Ammon's horn (tissue), 1 donor: ENCODE data around the gene PODNL1.
"Not testable (repeated sequence)": the region's sequence is repeated elsewhere in the genome, so short reads cannot be mapped to it uniquely, and the experiment has no call there.

Experiments used
- DNase-seq: peaks from one replicate; pipeline ENCODE4 v3.0.0-alpha.2; 2016; ENCODE audit warnings: low spot score

The PODNL1 gene

DNA sequence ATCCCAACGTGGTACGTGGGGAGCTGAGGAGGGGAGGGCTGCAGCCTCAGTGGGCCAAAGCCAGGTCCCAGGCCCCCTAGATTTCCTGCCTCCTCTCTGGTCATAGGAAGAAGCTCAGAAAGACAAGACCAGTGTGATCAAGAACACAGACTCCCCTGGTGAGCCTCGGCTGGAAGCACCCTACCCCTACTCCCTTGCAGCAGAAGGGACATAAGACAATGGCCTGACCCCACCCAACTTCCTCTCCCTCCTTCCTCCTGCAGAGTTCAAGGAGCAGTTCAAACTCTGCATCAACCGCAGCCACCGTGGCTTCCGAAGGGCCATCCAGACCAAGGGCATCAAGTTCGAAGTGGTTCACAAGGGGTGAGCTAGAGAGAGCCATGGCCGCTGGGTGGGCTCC is 11.5 kb downstream of the PODNL1 start:
- DNase-seq = no peak

DNA sequence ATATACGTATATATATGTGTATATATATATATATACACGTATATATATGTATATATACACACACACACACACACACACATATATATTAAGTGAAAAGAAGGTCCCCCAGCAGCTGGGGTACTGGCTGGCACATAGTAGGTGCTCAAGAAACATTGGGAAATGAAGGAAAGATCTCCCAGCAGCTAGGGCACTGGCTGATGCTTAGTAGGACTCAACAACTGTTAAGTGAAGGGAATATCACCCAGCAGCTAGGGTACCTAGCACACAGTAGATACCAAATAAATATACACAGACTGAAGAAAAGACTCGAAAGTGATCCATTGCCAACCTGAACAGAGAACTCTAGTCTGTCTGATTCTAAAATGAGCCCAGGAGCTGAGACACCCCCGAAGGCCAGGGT is 12.2 kb downstream of the PODNL1 start:
- DNase-seq = no peak

DNA sequence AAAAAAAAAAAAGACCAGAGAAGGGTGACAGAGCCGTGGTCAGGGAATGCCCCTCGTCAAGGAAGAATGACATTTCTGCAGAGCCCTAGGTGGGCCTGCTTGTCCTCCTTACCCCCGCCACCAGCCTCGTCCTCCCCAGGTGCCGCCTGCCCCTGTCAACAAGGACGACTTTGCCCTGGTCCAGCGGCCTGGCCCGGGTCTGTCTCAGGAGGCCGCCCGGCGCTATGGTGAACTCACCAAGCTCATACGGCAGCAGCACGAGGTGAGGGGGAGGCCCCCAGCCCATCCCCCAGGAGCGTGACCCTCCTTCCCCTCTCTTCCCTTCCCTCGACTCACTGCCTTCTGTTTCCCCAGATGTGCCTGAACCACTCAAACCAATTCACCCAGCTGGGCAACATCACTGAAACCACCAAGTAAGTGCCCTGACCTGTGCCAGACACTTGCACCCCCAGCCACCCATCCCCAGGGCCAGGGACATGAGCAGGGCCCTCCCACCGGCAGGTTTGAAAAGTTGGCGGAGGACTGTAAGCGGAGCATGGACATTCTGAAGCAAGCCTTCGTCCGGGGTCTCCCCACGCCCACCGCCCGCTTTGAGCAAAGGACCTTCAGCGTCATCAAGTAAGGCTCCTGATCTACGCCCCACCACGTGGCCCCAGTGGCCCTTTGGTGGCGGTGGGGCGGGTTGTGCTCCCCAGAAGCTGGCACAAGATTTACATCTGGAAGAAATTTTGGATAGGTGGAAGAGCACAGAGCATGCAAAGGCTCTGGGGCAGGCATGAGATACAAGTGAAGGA is 14.8 kb downstream of the PODNL1 start:
- DNase-seq = no peak

- DNase-seq = not testable (repeated sequence)
Measured at GRCh38 chr19:13922118-13922517, 16.1 kb downstream of the PODNL1 start.

- peak; percentile 53 for DNase-seq
Measured at GRCh38 chr19:13920940-13921747, 17.1 kb downstream of the PODNL1 start.

GRCh38 chr19:13920524-13920923 is 17.7 kb downstream of the PODNL1 start:
- DNase-seq = no peak

DNA sequence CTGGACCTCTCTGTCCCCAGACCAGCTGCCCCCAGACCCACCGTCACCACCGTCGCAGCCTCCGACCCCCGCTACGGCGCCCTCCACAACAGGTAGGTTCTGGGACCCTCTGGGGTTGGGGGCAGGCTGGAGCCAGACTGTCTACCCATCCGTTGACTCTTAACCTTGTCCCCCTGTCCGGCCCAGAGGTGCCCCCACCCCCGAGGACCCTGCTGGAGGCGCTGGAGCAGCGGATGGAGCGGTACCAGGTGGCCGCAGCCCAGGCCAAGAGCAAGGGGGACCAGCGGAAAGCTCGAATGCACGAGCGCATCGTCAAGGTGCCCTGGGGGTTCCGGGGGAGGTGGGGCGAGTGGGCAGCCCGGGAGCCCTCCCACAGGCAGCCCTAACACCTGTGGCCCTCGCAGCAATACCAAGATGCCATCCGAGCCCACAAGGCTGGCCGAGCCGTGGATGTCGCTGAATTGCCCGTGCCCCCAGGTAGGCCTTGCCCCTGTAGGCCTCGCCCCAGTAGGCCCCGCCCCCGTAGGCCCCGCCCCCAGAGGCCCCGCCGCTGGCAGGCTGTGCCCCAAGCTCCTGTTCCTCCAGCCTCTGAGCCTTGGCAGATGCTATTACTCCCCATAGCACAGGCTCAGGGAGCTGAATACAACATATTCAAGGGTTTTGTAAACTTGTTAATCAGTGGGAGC is 19.3 kb downstream of the PODNL1 start:
- DNase-seq = no peak

- DNase-seq = no peak
Measured at GRCh38 chr19:13917888-13918406, 20.3 kb downstream of the PODNL1 start.

DNA sequence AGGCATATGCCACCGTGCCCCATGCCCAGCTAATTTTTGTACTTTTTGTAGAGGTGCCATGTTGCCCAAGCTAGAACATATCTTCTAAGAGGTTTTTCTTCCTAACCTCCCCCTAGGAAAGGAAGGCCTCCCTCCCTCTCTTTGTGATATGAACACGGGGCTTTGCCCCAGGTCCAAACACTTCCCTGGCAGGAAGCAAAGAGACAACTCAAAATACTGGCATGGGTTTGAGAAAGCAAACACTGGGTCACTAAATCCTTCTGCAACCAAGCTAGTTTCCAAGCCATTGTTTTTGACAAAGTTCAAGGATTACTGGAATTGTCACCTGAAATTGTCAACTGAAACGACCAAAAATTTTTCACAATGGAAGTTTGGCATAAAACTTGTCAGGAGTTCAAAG is 23.4 kb downstream of the PODNL1 start:
- DNase-seq = no peak

- DNase-seq = no peak
Measured at GRCh38 chr19:13913352-13913751, 24.9 kb downstream of the PODNL1 start.

- no peak for DNase-seq
Measured at GRCh38 chr19:13909430-13909829, 28.8 kb downstream of the PODNL1 start.

DNA sequence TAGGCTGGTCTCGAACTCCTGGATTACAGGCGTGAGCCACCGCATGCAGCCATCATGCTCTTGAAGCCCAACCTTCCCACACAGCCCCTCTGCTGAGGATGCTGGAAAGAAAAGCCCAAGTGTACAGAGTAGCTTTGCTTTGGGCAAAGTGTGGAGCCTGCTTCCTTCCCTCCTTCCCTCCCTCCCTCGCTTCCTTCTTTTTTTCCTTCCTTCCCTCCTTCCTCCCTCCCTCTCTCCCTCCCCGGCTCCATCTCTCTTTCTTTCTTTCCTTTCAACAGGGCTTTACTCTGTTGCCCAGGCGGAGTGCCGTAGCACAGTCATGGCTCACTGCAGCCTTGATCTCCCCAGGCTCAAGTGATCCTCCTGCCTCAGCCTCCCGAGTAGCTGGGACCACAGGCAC is 29.5 kb downstream of the PODNL1 start:
- DNase-seq = no peak

DNA sequence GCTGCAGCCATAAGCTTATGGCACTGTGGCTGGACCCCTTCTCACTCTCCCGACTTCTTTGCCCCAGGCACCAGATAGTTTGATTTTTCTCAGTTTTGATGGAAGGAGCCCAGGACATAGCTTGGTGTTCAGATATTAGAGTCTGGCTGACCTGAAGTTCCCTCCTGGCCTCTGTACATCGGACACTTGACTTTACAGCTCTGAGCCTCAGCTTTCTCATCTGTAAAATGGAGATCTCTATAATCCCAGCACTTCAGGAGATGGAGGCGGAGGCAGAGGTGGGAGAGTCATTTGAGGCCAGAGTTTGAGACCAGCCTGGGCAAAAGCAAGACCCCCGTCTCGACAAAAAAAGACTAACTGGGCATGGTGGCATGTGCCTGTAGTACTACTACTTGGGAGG is 31.3 kb downstream of the PODNL1 start:
- DNase-seq = no peak

DNA sequence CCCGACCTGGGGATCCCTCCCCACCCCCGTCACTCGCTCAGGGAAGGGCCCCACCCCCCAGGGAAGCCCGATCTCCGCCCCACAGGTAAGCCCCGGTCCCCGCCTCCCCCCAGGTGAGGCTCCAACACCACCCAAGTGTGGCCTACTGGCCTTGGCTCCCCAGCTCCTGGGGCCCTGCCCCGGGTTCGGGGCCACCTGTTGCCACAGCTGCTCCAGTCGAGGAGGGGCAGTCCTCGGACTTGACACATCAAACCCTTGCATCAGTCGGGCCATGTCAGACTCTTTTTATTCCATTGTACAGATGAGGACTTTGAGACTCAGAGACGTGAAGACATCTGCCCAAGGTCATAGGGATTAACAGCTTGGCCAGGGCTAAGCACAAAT is 31.7 kb downstream of the PODNL1 start:
- no peak for DNase-seq

DNA sequence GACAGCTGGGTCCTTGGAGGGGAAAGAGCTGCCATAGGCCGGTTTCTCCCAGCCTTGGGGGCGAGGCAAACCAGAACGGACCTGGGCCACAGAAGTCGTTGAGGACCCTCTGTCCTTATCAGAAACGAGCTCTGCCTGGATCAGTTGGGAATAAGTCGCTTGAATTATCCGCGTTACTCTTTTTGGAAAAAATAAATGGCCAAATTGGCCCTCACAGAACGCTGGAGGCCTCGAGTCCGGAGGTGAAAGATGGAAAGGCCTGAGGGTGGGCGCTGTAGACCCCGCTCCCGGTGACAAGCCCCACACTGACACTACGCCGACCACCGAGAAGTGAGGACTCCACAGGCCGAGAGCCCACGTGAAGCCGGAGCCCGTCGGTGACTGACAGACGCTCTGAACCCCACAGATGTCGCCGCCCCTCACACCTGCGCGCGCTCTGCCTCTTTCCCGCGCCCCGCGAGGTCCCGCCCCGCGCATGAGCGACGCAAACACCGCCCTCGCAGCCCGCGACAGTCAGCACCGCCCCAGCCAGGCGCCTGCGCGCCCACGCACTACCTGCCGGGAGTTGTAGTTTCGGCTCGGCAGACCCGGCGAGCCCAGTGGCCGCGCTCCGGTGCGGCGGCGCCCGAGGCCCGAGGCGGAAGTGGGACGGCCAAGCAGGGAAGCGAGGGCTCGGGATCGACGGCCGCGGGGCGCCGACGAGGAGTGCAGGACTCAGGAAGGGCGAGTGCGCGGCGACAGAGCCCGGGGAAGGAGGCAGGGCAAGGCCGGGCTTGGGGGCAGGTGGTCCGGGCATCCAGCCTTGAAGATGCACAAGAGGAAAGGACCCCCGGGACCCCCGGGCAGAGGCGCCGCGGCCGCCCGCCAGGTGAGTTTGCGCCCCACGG is 32.3 kb downstream of the PODNL1 start, which contains the start of the genes BRME1 and CC2D1A:
Gene BRME1 (minus strand): TSS at position 484 of the 887 bp plus-strand sequence. CDS start 1,225 bp downstream, outside the sequence.
Gene CC2D1A (plus strand): TSS at position 568 of the 887 bp plus-strand sequence. CDS start 241 bp downstream, at position 809.
- peak; percentile 95 for DNase-seq

- no peak for DNase-seq
Measured at GRCh38 chr19:13902993-13903555, 35.1 kb downstream of the PODNL1 start.

- no peak for DNase-seq
Measured at GRCh38 chr19:13899912-13900584, 38.2 kb downstream of the PODNL1 start.

DNA sequence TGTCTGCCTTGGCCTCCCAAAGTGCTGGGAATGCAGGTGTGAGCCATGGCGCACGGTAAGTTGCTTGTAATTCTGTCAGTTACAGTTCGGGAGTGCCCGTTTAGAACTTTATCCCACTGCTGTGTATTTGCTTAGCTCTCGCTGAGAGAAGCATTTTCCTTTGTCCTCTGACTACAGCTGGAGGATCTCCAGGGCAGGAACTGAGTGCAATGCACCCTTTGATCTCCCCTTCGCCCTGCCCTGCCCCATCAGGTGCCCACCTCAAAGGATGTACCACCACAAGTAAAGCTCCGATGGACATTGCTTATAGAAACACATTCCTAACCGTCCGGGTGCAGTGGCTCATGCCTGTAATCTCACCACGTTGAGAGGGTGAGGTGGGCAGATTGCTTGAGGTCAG is 38.8 kb downstream of the PODNL1 start:
- no peak for DNase-seq

DNA sequence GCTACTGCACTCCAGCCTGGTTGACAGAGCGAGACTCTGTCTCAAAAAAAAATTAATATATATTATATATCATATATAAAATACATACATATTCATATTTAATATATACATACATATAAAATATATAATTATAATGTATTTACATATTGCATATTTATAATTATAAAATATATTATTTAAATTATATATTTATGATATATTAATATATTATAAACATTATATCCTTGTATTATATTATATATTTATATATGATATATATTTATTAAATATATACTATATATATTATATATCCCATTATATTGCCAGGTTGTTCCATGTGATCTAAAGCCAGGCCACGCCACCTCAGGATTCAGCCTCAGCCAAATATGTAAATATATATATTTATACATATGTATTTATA is 42.0 kb downstream of the PODNL1 start:
- DNase-seq = no peak

DNA sequence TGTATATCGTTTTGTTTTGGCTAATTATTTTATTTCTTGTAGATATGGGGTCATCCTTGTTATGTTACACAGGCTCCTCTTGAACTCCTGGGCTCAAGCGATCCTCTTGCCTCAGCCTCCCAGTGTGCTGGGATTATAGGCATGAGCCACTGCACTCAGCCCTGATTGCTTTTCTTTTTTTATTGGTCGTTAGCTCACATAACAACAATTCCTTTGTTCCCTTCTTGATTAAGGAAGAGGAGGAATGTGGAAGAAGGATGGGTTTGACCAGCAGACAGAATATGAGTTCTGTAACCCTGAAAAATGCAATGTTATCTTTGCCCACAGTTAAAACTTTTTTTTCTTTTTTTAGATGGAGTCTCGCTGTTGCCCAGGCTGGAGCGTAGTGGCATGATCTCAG is 43.7 kb downstream of the PODNL1 start:
- no peak for DNase-seq
